T follicular helper cell (primary cell): ENCODE data around the gene DMBT1.

ENCODE experiments used
- DNase-seq: peaks from one replicate; pipeline ENCODE4 v3.0.0-alpha.2; 2020; ENCODE audit warnings: low read depth

DMBT1 gene

GRCh38 chr10:122669842-122670241, 109.3 kb downstream of the DMBT1 start:
- no peak for DNase-seq

- DNase-seq = no peak
Observed at GRCh38 chr10:122671355-122671754, 110.8 kb downstream of the DMBT1 start.

- no peak for DNase-seq
Observed at GRCh38 chr10:122672655-122673054, 112.1 kb downstream of the DMBT1 start.

DNA sequence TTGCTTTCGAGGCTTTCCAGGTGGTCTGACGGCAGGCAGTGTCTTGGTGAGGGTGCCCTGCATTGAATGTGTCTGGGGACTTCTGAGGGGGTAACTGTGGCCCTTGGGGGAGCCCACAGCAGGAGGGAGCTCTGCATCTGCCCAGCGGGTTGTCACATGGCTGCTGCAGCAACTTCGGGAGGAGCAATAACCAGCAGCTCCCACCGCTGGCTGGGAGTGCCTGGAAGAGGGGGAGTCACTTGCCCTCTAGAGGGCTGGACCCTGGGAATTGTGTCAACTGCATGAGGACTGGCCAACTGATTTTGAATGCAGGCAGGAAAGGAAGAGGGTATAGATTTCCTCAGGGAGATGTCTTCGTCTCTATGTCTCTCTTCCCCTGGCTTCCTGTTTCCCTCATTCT, 112.7 kb downstream of the DMBT1 start:
- DNase-seq = no peak

- DNase-seq = no peak
Observed at GRCh38 chr10:122673731-122674130, 113.2 kb downstream of the DMBT1 start.

- no peak for DNase-seq
Observed at GRCh38 chr10:122674781-122675180, 114.2 kb downstream of the DMBT1 start.

DNA sequence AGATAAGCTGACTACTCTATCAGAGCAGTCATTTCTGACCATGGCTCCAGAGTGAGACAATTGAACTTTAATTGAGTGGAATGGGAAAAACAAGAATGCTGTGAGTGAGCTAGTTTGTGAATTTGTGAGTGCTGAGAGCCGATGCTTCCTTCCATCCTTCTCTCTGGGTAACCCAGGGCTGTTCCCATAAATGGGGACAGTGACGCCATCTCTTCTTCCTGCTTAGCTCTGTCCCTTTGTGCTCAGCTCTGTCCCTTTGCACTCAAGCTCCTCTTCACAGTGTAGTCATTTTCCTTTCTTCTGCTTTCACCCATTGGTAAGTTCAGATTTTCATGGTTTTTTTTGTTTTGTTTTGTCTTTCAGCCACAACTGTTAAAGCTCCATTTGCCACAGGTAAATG, 114.7 kb downstream of the DMBT1 start:
- no peak for DNase-seq

- DNase-seq = no peak
Observed at GRCh38 chr10:122678266-122678665, 117.7 kb downstream of the DMBT1 start.

GRCh38 chr10:122682522-122682921, 122.0 kb downstream of the DMBT1 start:
- no peak for DNase-seq

- no peak for DNase-seq
Observed at GRCh38 chr10:122688293-122688989, 127.9 kb downstream of the DMBT1 start.

DNA sequence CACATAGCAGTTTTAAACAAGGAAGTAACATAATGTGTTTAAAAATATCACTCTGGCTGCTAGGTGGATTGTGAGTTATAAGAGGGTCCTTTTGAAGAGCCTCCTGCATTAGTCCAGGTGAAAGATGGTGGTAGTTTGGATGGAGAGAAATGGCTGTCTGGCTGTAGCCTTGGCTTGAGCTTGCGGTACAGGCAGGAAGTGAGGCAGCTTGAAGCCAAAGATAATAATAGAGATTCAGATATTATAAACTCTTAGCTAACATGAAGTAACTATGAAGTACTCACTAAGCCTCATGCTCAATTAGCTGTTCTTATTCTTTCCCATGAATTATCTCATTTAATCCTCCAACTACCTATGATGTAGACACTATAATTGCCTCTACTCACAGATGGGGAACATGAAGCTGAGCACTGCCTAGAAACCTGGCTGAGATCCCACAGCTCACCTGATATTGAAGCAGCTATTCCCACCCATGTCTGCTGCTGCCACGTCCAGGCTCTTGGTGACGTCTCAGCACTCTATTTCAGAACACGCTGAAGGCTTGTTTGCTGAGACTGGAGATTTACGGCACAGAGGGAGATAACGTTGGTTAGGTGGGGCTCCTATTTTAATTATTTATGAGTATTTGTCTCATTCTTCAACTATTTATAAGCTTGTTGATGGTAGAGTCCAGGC, 128.7 kb downstream of the DMBT1 start:
- no peak for DNase-seq

DNA sequence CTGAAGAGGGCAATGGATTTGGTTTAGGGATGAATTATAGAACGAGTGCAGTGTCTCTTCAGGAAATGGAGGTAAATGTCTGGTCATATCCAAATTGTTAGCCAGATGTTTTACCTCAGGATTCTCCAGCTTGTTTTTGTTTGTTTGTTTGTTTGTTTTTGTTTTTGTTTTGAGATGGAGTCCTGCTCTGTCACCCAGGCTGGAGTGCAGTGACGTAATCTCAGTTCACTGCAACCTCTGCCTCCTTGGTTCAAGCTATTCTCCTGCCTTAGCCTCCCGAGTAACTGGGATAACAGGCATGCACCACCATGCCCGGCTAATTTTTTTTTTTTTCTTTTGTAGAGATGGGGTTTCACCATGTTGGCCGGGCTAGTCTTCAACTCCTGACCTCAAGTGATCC, 132.2 kb downstream of the DMBT1 start:
- DNase-seq = no peak
